HG03060 (cell line): Measurements from ENCODE around the gene GFI1.
A peak's percentile ranks its signal among the peaks of the same experiment; 100 is the strongest.
"Not testable (repeated sequence)": the region's sequence is repeated elsewhere in the genome, so short reads cannot be mapped to it uniquely, and the experiment has no call there.

Experiments
- ATAC-seq: cut with Tn5 transposase; IDR thresholded peaks from one replicate; pipeline ENCODE4 v1.9.1; 2021; ENCODE audit warnings: low read depth, moderate number of reproducible peaks; ENCODE audit not compliant: unreplicated experiment

The GFI1 gene

GRCh38 chr1:92466683-92467352, 19.9 kb downstream of the GFI1 start:
- ATAC-seq = no peak

GRCh38 chr1:92465256-92465647, 21.5 kb downstream of the GFI1 start:
- ATAC-seq = no peak

- ATAC-seq = no peak
Observed at GRCh38 chr1:92464588-92465255, 22.0 kb downstream of the GFI1 start.

GRCh38 chr1:92461364-92462097, 25.2 kb downstream of the GFI1 start:
- ATAC-seq = peak; percentile 72

GRCh38 chr1:92459871-92460320, 26.8 kb downstream of the GFI1 start:
- no peak for ATAC-seq

- no peak for ATAC-seq
Observed at GRCh38 chr1:92458146-92458545, 28.6 kb downstream of the GFI1 start.

- ATAC-seq = no peak
Observed at GRCh38 chr1:92447976-92448375, 38.7 kb downstream of the GFI1 start.

- no peak for ATAC-seq
Observed at GRCh38 chr1:92447033-92447681, 39.6 kb downstream of the GFI1 start.

- ATAC-seq = no peak
Observed at GRCh38 chr1:92446546-92446945, 40.2 kb downstream of the GFI1 start.

GRCh38 chr1:92445865-92446264, 40.9 kb downstream of the GFI1 start:
- ATAC-seq = no peak

- ATAC-seq = no peak
Observed at GRCh38 chr1:92444351-92444750, 42.4 kb downstream of the GFI1 start.

- no peak for ATAC-seq
Observed at GRCh38 chr1:92443893-92444292, 42.8 kb downstream of the GFI1 start.

GRCh38 chr1:92442351-92442750, 44.4 kb downstream of the GFI1 start:
- no peak for ATAC-seq

- ATAC-seq = no peak
Observed at GRCh38 chr1:92441697-92442342, 44.9 kb downstream of the GFI1 start.

GRCh38 chr1:92441316-92441696, 45.4 kb downstream of the GFI1 start:
- no peak for ATAC-seq

GRCh38 chr1:92439291-92439690, 47.4 kb downstream of the GFI1 start:
- no peak for ATAC-seq

- ATAC-seq = not testable (repeated sequence)
Observed at GRCh38 chr1:92434572-92434971, 52.2 kb downstream of the GFI1 start.

- ATAC-seq = no peak
Observed at GRCh38 chr1:92430030-92430429, 56.7 kb downstream of the GFI1 start.

GRCh38 chr1:92425617-92426016, 61.1 kb downstream of the GFI1 start:
- ATAC-seq = no peak
